GM12891 (cell line): Measurements from ENCODE around the gene FBL.

Experiments used
- POLR2A ChIP-seq: IDR thresholded peaks from 2 replicates; pipeline ENCODE4 v1.6.1; 2011; ENCODE audit warnings: low read depth, low read length, control low read depth
- POLR2AphosphoS5 ChIP-seq: IDR thresholded peaks from 2 replicates; pipeline ENCODE4 v1.6.1; 2011; ENCODE audit warnings: low read depth, low read length, control low read depth
- POU2F2 ChIP-seq: IDR thresholded peaks from 2 replicates; pipeline ENCODE4 v1.6.1; 2011; ENCODE audit warnings: low read depth, mild to moderate bottlenecking, control low read depth, low read length, moderate library complexity
- SPI1 ChIP-seq: IDR thresholded peaks from 2 replicates; pipeline ENCODE4 v1.6.1; 2011; ENCODE audit warnings: low read depth, low read length, control low read depth
- TAF1 ChIP-seq: IDR thresholded peaks from 2 replicates; pipeline ENCODE4 v1.6.1; 2011; ENCODE audit warnings: low read depth, low read length, control low read depth

DNA sequence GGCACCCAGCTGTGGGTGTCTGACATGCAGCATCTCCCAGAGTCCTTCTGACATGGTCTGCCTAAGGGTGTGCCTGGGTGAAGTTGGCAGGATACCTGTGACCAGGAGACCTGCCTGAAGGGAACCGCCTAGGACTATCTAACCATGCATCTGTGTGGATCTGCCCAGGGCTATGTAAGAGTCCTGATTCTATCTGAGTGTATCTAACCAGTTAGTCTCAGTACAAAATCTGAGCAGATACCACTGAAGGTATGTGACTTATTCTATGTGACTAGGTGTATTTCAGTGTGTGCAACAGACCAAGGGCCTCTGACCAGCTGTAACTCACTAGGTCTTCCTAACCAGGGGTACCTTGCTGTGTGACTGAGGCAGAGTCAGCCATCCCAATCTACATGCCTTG lies 28.2 kb upstream of the FBL start:
- TF ChIP-seq POLR2A, result no peak
- no peak for TF ChIP-seq POLR2AphosphoS5
- TF ChIP-seq TAF1, result no peak
- no peak for TF ChIP-seq POU2F2
- TF ChIP-seq SPI1, result no peak
